HG03442 (cell line): Measurements from ENCODE around the gene SSNA1.

Experiments used
- ATAC-seq: cut with Tn5 transposase; IDR thresholded peaks from one replicate; pipeline ENCODE4 v1.9.1; 2021; ENCODE audit warnings: mild to moderate bottlenecking, moderate library complexity; ENCODE audit not compliant: unreplicated experiment

The SSNA1 gene

GRCh38 chr9:137181680-137182079, 6.8 kb upstream of the SSNA1 start:
- ATAC-seq, result no peak

- no peak for ATAC-seq
Measured at GRCh38 chr9:137182836-137183235, 5.6 kb upstream of the SSNA1 start.

DNA sequence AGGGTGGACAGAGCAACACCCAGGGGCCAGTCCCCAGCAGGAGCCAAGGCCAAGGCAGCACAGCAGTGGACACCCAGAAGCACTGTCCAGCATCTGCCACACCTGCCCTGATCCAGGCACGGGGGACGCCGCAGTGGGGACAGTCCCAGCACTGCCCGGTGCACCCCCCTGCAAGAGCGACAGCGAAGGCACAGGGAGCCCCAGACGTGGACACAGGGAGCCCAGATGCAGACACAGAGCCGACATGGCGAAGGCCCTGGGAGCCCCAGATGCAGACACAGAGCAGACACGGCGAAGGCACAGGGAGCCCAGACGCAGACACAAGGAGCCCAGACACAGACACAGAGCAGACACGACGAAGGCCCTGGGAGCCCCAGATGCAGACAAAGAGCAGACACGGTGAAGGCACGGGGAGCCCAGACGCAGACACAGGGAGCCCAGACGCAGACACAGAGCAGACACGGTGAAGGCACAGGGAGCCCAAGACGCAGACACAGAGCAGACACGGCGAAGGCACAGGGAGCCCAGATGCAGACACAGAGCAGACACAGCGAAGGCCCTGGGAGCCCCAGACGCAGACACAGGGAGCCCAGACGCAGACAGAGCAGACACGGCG, 4.4 kb upstream of the SSNA1 start:
- ATAC-seq, result no peak

GRCh38 chr9:137184881-137185660, 3.4 kb upstream of the SSNA1 start:
- no peak for ATAC-seq

- no peak for ATAC-seq
Measured at GRCh38 chr9:137185921-137186320, 2.6 kb upstream of the SSNA1 start.

- ATAC-seq, result no peak
Measured at GRCh38 chr9:137186385-137186784, 2.1 kb upstream of the SSNA1 start.

DNA sequence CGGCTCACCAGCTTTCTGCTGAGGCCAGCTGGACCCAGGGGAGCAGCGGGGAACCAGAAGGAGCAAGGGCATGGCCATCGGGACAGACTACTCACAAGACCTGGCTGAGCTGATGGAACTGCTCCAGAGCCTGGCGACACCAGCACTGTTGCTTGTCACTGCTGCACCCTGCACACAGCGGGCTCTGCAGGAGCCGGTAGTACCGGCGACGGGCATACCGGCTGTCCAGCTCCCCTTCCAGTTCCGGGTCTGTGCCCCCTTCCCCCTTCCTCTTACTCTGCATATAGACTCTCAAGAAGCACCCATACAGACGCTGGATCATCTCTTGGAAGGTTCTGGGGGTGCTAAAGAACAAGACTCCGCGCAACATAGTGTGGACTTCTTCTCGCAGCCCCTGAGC, 1.1 kb upstream of the SSNA1 start:
- no peak for ATAC-seq

GRCh38 chr9:137188086-137188489, 388 bp upstream of the SSNA1 start:
- no peak for ATAC-seq

DNA sequence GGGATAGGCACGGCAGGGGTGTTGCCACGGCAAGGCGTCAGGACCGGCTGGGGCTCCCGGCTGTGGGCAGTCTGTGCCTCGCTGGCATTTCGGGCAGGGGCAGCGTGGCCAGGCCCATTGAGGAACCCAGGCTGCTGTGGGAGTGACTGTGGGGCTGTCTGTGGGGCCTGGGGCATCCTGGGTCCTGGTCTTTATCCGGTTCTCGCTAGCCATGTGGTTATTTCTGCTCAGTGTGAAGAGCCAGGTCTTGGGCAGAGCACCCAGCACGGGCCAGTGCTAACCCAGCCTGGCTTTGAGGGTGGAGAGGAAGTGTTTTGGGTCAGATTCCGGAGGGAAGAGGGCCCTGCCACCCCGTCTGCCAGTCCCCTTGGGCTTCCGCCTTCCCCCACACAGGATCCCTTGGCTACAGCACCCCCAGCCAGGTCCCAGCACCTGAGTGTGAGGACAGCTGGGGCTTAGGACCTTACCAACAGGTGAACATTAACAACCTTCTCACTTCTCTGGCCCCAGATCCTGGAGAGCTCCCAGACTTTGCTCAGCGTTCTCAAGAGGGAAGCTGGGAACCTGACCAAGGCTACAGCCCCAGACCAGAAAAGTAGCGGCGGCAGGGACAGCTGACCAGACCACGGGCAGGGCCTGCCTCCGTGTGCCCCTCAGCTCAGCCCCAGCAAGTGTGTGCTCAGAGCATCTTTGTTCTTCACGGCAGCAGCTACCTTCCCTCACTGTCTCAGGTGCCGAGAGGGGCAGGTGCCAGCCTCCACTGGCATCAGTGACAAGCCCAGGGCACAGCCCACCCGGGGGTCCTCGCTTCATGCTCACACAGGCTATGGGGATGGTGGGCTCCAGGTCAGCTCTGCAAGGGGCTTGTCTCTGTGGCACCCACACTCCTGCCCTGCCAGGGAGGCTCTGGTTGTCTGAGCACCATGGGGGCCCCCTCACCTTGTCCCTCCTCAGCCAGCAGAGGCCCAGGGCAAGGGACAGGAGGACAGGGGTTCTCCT, 1.1 kb downstream of the SSNA1 start:
- ATAC-seq, result no peak

DNA sequence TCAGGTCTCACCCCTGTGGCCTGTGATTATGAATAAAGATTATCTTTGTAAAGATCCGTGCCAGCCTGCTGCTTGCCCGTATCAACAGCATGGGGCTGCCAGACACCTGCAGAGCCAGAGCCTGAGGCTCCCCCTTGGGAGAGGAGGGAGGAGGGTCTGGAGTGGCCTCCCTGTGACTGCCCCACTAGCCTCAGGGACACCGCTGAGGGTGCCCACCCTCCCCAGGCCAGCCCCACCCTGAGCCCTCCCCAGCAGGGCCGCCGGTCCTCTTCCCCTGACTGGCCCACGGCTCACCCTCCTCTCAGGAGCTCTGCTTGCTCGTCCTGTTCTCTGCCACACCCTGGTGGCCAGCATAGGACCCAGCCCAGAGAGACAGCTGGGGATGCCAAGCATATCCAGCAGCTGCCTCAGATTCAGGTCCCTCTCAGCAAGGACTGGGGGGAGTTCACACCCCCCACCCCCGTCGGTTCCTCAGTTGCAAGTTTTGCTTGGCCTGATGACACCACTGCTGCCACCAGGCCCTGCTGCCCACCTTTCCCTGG, 1.9 kb downstream of the SSNA1 start:
- ATAC-seq, result no peak

DNA sequence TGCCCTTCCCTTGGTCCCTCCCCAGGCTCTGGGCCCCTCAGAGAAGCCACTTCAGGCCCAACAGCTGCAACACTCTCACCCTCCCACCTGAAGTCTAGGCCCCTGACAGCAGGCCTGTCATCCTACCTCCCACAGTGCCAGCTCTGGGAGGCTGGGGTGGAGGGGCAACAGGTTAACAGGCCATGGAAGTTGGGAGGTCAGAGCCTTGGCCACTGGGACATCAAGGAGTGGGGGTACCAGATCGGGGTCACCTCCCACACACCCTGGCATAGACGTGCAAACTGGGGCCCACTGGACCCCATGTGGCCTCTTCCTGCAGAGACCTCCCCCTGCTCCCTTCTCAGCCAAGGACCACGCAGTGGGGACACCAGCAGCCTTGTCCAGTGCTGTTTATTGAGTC, 2.8 kb downstream of the SSNA1 start:
- ATAC-seq, result no peak

GRCh38 chr9:137191691-137192447, 3.4 kb downstream of the SSNA1 start:
- ATAC-seq, result no peak

- ATAC-seq, result no peak
Measured at GRCh38 chr9:137192448-137192780, 3.9 kb downstream of the SSNA1 start.

- ATAC-seq, result no peak
Measured at GRCh38 chr9:137192859-137193258, 4.4 kb downstream of the SSNA1 start.

- no peak for ATAC-seq
Measured at GRCh38 chr9:137193771-137194170, 5.3 kb downstream of the SSNA1 start.

GRCh38 chr9:137194388-137194787, 5.9 kb downstream of the SSNA1 start:
- no peak for ATAC-seq

- no peak for ATAC-seq
Measured at GRCh38 chr9:137194909-137195308, 6.4 kb downstream of the SSNA1 start.

GRCh38 chr9:137195525-137196220, 7.2 kb downstream of the SSNA1 start:
- ATAC-seq, result no peak

- ATAC-seq, result no peak
Measured at GRCh38 chr9:137198051-137198901, 9.8 kb downstream of the SSNA1 start.
